ENCODE results near the gene LRRC10B.

Gene LRRC10B

DNA sequence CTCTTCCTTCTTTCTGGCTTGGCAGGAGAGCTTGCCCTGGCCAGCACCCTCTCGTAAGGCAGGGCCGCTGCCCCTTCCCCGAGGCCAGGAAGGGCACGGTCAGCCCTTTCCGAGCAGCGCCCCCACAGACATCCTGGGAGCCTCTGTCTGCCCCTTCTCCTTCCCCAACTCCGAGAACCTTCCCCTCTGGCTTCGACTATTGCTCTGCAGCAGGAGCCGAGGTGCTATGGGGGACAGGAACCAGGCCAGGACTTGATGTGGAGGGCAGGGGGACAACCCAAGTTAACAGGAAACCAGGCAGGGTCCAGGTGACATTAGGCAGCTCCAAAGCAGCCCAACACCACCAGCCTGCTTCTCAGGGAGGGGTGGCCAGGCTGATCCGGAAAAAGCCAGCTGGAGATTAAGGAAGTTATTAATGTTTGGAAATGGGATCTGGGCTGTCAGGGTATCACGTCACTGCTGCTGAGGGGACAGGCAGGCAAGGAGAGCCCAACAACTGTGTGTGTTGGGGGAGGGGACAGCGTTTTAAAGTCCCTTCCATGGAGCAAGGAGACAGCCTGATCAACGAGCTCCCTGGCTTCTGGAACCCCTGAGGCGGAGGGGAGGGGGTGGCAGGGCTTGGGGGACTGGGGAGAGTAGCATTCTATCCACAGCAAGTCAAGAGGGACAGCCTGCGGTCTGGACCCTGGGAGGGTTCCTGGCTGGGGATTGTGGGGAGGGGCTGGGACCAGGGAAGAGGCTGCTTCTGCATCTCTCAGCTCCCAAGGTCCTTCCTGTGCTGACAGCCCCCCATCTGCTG, 45.0 kb downstream of the LRRC10B start:
- TF ChIP-seq, protein P1, sequence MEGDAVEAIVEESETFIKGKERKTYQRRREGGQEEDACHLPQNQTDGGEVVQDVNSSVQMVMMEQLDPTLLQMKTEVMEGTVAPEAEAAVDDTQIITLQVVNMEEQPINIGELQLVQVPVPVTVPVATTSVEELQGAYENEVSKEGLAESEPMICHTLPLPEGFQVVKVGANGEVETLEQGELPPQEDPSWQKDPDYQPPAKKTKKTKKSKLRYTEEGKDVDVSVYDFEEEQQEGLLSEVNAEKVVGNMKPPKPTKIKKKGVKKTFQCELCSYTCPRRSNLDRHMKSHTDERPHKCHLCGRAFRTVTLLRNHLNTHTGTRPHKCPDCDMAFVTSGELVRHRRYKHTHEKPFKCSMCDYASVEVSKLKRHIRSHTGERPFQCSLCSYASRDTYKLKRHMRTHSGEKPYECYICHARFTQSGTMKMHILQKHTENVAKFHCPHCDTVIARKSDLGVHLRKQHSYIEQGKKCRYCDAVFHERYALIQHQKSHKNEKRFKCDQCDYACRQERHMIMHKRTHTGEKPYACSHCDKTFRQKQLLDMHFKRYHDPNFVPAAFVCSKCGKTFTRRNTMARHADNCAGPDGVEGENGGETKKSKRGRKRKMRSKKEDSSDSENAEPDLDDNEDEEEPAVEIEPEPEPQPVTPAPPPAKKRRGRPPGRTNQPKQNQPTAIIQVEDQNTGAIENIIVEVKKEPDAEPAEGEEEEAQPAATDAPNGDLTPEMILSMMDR (IDR thresholded peaks at IDR 0.05; ENCODE audit: borderline replicate concordance, insufficient read depth, low read depth, low read length) = no peak
- no peak overlapping the region for H3K4me3 ChIP-seq (ENCODE audit: low read depth, low read length)

DNA sequence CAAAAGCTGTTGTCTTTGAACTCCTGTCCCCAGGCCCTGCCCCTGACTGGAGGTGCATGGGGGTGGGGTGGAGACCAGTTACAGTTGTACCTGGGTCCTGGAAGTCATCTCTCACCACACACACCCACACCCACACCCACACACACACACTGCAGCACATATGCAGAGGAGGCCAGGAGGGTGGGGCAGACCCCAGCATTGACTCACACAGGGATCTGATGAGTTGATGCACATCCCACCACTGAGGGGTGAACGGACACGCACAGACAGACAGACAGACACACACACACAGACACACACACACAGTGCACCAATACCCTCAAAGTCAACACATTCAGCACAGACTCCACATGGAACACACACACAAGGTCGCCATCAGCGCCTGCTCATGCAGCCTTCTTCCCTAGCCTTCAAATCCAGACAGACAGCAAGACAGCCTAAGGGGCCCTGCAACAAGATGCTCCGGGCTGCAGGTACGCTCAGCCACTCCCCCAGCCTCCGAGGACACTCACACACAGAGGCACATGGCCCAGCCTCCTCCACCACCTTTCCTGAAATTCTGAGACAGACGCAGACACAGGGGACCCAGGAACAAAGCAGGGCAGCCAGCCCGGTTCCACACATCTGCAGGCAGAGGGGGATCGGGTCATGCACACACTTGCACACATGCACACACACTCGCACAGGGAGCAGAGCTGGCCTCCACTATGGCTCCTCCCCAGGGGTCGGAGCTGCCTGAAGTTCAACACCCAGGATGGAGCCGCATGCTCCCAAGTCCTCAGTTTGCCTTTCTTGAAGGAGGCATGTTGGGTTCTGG, 45.8 kb downstream of the LRRC10B start:
- H3K4me3 ChIP-seq (ENCODE audit: low read depth, low read length) = no peak overlapping the region

DNA sequence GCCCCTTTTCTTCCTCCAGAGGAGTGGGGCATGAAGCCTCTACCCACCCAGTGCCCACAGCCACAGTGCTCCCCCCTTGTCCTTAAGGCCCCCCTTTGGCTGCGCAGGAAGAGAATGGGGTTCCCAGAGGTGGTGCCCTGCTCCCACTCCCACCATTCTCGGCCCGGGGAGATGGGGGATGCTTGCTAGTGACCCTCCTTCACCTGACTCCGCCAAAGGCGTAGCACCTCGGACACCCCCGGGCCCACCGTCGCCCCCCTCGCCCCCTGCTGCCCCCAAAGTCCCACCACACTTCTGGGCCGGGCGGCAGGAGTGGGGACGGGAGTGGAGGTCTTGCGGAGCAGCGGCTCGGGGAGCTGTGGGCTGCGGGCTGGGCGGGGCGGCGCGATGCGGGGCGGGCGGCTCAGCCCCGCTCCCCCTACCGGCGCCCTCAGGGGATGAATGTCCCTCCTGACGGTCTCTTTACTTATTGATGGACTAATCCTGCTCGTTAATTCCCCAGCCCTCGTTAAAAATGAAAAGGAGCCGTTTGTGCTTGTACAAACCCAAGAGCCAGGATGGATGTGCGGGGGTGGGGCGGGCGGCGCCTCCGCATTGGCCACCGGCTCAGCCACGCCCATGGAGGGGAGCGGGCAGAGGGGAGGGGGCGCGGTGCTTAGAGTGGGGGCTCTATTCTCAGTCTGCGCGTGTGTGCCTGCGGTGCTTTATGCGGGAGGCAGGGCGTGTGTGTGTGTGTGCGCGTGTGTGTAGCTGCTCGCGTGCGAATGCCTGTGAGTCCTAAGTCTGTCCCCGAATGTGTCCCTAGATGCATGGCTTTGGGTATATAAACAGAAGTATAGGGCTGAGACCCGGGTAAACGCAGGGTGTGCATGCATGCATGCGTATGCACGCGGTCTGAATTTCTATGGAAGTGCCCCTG, 46.8 kb downstream of the LRRC10B start:
- TF ChIP-seq, protein P1 (IDR thresholded peaks at IDR 0.05; ENCODE audit: borderline replicate concordance, insufficient read depth, low read depth, low read length) = no peak
- no peak overlapping the region for H3K4me3 ChIP-seq (ENCODE audit: low read depth, low read length)

More for the DNA sequence above, 45.8 kb downstream of the LRRC10B start:
- TF ChIP-seq, protein P1 (IDR thresholded peaks at IDR 0.05; ENCODE audit: borderline replicate concordance, insufficient read depth, low read depth, low read length) = no peak

DNA sequence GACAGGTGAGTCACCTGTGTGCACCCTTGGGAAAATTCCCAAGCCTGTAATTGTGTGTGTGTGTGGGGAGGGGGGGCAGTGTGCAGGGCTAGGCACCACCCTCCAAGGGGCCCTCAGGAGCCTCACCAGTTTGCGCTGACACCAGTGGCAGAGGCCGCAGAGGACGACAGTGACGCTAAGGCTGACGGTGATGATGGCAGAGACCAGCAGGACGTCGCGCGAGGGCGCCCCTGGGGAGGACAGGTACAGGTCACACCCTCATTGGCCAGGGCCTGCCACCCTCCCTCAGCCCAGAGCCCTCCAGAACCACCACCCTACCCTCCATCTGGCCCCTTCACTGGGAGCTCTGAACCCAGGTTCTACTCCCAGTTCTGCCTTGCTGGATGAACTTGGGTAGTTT, 47.4 kb downstream of the LRRC10B start:
- TF ChIP-seq, protein P1 (IDR thresholded peaks at IDR 0.05; ENCODE audit: borderline replicate concordance, insufficient read depth, low read depth, low read length) = no peak
- no peak overlapping the region for H3K4me3 ChIP-seq (ENCODE audit: low read depth, low read length)

DNA sequence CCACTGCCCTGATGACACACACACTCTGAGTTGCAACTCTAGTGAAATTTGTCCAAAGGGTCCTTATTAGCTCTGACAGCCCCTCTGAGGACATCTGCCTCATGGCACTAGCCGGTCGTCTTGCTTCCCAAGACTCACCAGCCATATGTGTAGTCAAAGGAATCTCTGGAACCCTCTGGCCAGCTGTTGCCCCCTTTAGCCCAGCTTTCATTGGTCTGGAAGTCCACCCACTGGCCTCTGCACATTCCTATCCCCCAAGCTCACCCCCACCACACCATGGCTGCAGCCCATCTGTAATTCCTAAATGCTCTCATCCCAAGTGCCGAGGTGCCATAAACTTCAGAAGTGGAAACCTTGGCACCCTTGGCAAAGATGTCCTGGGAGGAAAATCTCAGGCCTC, 48.1 kb downstream of the LRRC10B start:
- TF ChIP-seq, protein P1 (IDR thresholded peaks at IDR 0.05; ENCODE audit: borderline replicate concordance, insufficient read depth, low read depth, low read length) = no peak
- no peak overlapping the region for H3K4me3 ChIP-seq (ENCODE audit: low read depth, low read length)

Data from GM12875 (cell line).